GM12878 (cell line): ENCODE results near the gene TRUB1.

ENCODE experiments used
- HCFC1 ChIP-seq: fragments of 150-350 bp; IDR thresholded peaks from 2 replicates; pipeline ENCODE4 v1.6.1; 2014; ENCODE audit warnings: low read length
- KDM1A ChIP-seq: fragments of 200-600 bp; sonication (generic); IDR thresholded peaks from 2 replicates; pipeline ENCODE4 v1.6.1; 2016; ENCODE audit warnings: borderline replicate concordance
- POLR2A ChIP-seq: IDR thresholded peaks from 2 replicates; pipeline ENCODE4 v1.6.1; 2011; ENCODE audit warnings: low read depth, mild to moderate bottlenecking, low read length
- RAD21 ChIP-seq: IDR thresholded peaks from 2 replicates; pipeline ENCODE4 v1.6.1; 2011; ENCODE audit warnings: mild to moderate bottlenecking, low read depth, low read length, moderate library complexity; ENCODE audit not compliant: insufficient read depth
- RB1 ChIP-seq: fragments of 450-650 bp; formaldehyde crosslinking; IDR thresholded peaks from 2 replicates; pipeline ENCODE4 v1.6.1; 2017; ENCODE audit warnings: mild to moderate bottlenecking, borderline replicate concordance
- TAF1 ChIP-seq: IDR thresholded peaks from 2 replicates; pipeline ENCODE4 v1.6.1; 2011; ENCODE audit warnings: mild to moderate bottlenecking, low read depth, low read length, borderline replicate concordance
- ZNF274 ChIP-seq: IDR thresholded peaks from one replicate; pipeline ENCODE4 v1.8.0; 2011; ENCODE audit not compliant: insufficient read length, insufficient read depth
- TF ChIP-seq, protein P1 (sequence below), 3 experiments: IDR thresholded peaks in 2 of 3; conservative IDR thresholded peaks in 1 of 3; 2 replicates each; pipeline ENCODE4 v1.5.1; 2011; ENCODE audit warnings: low read depth in 3 of 3, low read length in 3 of 3, mild to moderate bottlenecking in 3 of 3, control low read depth in 2 of 3, moderate library complexity in 2 of 3, inconsistent platforms in 1 of 3, mixed read lengths in 1 of 3; ENCODE audit not compliant: control insufficient read depth in 2 of 3, insufficient read depth in 1 of 3; ENCODE audit errors: extremely low read depth in 1 of 3

DNA sequence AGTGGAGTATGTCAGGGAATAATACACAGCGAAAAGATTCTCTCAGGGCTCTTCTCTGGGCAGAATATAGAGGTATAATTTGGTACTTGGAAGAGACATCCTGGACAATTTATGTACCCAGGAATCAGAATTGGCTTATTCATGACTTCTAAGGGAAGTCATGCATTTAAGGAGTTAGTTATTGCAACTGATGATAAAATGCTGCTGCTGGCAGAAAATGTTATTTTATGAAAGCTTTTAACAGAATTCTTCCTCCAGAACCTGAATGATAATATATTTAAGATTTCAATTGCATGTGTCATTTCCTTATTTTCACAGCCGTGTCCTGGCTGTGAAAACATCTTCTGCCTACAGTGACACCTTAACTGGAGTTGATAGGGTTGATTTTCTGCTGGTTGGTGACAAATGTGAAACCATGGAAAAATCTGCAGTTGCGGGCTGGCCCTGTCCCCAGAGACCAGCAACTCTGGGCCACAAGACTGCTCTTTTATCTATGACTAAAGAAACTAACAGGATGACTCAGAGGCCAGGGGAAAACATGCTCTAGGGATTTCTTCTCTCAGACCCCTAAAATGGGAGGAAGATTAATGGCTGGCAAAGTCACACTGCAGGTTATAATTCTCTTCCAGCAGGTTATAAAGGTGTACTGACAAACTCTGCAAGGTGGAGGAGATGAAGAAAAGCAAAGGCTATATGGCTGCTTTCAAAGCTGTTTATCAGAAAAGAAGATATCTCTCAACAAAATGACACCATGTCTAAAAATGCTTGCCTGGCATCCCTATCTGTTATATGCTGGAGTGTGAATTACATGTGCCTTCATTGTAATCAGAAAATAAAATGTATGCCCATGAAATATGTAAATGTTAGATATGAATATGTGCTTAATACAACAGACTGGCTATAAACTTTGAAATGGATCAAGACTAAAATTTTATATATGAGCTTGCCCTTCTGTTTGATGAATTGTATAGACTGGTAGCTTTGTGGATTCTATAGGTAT, 12.1 kb upstream of the TRUB1 start:
- no peak for TF ChIP-seq RB1
- TF ChIP-seq, protein P1, sequence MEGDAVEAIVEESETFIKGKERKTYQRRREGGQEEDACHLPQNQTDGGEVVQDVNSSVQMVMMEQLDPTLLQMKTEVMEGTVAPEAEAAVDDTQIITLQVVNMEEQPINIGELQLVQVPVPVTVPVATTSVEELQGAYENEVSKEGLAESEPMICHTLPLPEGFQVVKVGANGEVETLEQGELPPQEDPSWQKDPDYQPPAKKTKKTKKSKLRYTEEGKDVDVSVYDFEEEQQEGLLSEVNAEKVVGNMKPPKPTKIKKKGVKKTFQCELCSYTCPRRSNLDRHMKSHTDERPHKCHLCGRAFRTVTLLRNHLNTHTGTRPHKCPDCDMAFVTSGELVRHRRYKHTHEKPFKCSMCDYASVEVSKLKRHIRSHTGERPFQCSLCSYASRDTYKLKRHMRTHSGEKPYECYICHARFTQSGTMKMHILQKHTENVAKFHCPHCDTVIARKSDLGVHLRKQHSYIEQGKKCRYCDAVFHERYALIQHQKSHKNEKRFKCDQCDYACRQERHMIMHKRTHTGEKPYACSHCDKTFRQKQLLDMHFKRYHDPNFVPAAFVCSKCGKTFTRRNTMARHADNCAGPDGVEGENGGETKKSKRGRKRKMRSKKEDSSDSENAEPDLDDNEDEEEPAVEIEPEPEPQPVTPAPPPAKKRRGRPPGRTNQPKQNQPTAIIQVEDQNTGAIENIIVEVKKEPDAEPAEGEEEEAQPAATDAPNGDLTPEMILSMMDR (IDR thresholded peaks at IDR 0.05 in 2 of 3, conservative IDR thresholded peaks at IDR 0.05 in 1 of 3; ENCODE audit: control insufficient read depth in 2 of 3, extremely low read depth in 1 of 3, insufficient read depth in 1 of 3, low read depth in 3 of 3, low read length in 3 of 3): no peak
- TF ChIP-seq ZNF274: no peak
- TF ChIP-seq RAD21: no peak
- TF ChIP-seq TAF1: no peak
- no peak for TF ChIP-seq HCFC1
- no peak for TF ChIP-seq KDM1A
- TF ChIP-seq POLR2A: no peak
